NB4 (cell line): Measurements from ENCODE around the gene HADHA.

ENCODE experiments used
- MAX ChIP-seq: IDR thresholded peaks from 2 replicates; pipeline ENCODE4 v1.6.1; 2011; ENCODE audit warnings: low read depth, low read length
- TF ChIP-seq, protein P1 (sequence below): IDR thresholded peaks from one replicate; pipeline ENCODE4 v1.5.1; 2012; ENCODE audit warnings: low read depth, low read length

DNA sequence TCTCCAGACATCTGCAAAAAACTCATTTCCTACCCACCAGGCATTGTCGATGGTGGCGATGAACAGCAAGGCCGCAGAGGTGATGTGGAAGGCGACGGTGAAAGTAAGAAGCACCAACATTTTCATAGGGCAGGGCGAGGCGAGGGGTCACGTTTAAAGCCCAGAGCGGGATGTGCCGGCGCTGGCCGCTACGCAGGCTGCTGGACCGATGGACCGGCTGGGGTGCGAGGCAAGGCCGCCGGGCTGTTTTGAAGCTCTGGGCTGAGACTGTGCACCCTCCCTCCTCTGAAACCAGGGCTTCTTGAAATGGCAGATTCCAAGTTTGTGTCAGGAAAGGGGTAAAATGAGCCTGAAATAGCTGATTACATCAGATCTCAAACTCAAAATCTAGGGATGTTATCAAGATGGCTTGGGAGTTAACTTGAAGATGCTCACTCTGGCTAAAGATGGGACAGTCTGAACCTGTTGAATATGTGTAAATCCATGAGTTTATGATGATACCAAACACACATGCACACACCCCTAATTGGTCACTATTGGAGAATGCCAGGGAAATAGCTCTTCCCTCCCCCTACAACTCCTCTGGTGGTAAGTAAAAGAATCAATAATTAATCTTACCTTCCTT is 103.2 kb downstream of the HADHA start:
- TF ChIP-seq MAX: no peak
- TF ChIP-seq, protein P1, sequence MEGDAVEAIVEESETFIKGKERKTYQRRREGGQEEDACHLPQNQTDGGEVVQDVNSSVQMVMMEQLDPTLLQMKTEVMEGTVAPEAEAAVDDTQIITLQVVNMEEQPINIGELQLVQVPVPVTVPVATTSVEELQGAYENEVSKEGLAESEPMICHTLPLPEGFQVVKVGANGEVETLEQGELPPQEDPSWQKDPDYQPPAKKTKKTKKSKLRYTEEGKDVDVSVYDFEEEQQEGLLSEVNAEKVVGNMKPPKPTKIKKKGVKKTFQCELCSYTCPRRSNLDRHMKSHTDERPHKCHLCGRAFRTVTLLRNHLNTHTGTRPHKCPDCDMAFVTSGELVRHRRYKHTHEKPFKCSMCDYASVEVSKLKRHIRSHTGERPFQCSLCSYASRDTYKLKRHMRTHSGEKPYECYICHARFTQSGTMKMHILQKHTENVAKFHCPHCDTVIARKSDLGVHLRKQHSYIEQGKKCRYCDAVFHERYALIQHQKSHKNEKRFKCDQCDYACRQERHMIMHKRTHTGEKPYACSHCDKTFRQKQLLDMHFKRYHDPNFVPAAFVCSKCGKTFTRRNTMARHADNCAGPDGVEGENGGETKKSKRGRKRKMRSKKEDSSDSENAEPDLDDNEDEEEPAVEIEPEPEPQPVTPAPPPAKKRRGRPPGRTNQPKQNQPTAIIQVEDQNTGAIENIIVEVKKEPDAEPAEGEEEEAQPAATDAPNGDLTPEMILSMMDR: no peak
